Nephron progenitor cell (in vitro differentiated cells): ENCODE measurements around the gene TRPM1.

Experiments
- DNase-seq: peaks from one replicate; pipeline ENCODE4 v3.0.0; 2021
- H3K27ac Mint-ChIP-seq: 2 replicates; pipeline ENCODE4 v1.8.0; 2021; ENCODE audit warnings: mild to moderate bottlenecking, moderate library complexity, mixed read lengths
- H3K27me3 Mint-ChIP-seq: 2 replicates; pipeline ENCODE4 v1.8.0; 2021; ENCODE audit warnings: mild to moderate bottlenecking, low read depth, mixed read lengths; ENCODE audit not compliant: poor library complexity
- H3K36me3 Mint-ChIP-seq: 2 replicates; pipeline ENCODE4 v1.8.0; 2021; ENCODE audit warnings: low read depth, mixed read lengths
- H3K4me1 Mint-ChIP-seq: 2 replicates; pipeline ENCODE4 v1.8.0; 2021; ENCODE audit warnings: mixed read lengths
- H3K4me3 Mint-ChIP-seq: 2 replicates; pipeline ENCODE4 v1.8.0; 2021; ENCODE audit warnings: mild to moderate bottlenecking, moderate library complexity, mixed read lengths
- H3K9me3 Mint-ChIP-seq: 2 replicates; pipeline ENCODE4 v1.8.0; 2021; ENCODE audit warnings: mild to moderate bottlenecking, moderate library complexity, mixed read lengths
- TF ChIP-seq, protein P1 (sequence below): fragments of 200-600 bp; sonication (generic); IDR thresholded peaks from 2 replicates; pipeline ENCODE4 v1.5.0; 2021; ENCODE audit warnings: antibody characterized with exemption

The TRPM1 gene

DNA sequence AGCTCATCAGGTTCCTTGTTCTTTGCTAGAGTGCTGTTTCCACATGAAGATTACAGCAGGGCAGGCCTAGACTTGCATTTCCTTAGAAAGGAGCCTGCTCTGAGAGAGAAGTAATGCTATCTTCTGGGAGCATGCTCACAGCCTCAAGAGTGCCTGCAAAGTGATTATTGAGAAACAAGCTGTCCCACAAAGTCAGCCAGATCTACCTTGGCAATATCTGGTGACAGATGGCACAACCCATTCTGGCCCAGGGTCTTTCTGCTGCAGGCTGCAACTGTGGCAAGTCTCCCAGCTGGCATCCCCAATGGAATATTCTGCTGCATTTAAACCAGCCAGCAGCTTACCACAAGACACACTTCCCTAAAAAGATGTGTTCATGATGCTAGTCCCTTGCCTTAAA lies 139.4 kb downstream of the TRPM1 start:
- peaks cover 49% of the 10 kb centered on the region for H3K36me3 Mint-ChIP-seq
- peak overlapping the region; percentile 30 for H3K27ac Mint-ChIP-seq
- H3K27me3 Mint-ChIP-seq: no peaks in the 10 kb centered on the region
- no peaks in the 10 kb centered on the region for H3K9me3 Mint-ChIP-seq
- TF ChIP-seq, protein P1, sequence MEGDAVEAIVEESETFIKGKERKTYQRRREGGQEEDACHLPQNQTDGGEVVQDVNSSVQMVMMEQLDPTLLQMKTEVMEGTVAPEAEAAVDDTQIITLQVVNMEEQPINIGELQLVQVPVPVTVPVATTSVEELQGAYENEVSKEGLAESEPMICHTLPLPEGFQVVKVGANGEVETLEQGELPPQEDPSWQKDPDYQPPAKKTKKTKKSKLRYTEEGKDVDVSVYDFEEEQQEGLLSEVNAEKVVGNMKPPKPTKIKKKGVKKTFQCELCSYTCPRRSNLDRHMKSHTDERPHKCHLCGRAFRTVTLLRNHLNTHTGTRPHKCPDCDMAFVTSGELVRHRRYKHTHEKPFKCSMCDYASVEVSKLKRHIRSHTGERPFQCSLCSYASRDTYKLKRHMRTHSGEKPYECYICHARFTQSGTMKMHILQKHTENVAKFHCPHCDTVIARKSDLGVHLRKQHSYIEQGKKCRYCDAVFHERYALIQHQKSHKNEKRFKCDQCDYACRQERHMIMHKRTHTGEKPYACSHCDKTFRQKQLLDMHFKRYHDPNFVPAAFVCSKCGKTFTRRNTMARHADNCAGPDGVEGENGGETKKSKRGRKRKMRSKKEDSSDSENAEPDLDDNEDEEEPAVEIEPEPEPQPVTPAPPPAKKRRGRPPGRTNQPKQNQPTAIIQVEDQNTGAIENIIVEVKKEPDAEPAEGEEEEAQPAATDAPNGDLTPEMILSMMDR: no peak
- no peaks in the 10 kb centered on the region for H3K4me1 Mint-ChIP-seq
- H3K4me3 Mint-ChIP-seq: no peak overlapping the region
- DNase-seq: no peak

DNA sequence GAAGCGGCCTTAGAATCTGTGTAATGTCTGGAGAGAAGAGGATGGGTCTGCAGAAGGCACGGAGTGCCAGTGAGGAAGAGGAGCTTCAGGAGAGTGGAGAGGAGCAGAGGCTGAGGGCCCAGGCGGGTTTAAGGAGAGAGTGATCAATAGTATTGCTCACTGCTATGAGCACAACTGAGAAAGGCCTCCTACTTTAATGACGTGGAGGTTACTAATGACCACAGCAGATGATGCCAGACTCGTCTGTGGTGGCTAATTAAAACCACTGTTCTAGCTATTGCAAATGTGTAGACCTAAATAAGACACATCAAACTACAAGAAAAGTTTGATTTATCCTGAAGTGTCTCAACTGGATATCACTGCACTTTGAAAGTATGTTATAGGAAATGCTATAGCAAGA lies 143.3 kb downstream of the TRPM1 start:
- H3K36me3 Mint-ChIP-seq: peaks cover 67% of the 10 kb centered on the region
- TF ChIP-seq, protein P1: no peak
- H3K4me3 Mint-ChIP-seq: no peak overlapping the region
- H3K27ac Mint-ChIP-seq: no peak overlapping the region
- no peak for DNase-seq
- H3K4me1 Mint-ChIP-seq: no peaks in the 10 kb centered on the region
- no peaks in the 10 kb centered on the region for H3K9me3 Mint-ChIP-seq
- H3K27me3 Mint-ChIP-seq: no peaks in the 10 kb centered on the region

- no peak for DNase-seq
- H3K27ac Mint-ChIP-seq: no peak overlapping the region
- H3K36me3 Mint-ChIP-seq: peaks cover 80% of the 10 kb centered on the region
- no peaks in the 10 kb centered on the region for H3K9me3 Mint-ChIP-seq
- H3K27me3 Mint-ChIP-seq: no peaks in the 10 kb centered on the region
- TF ChIP-seq, protein P1: no peak
- H3K4me3 Mint-ChIP-seq: no peak overlapping the region
- no peaks in the 10 kb centered on the region for H3K4me1 Mint-ChIP-seq
Observed at GRCh38 chr15:30956216-30957124, 145.1 kb downstream of the TRPM1 start.

DNA sequence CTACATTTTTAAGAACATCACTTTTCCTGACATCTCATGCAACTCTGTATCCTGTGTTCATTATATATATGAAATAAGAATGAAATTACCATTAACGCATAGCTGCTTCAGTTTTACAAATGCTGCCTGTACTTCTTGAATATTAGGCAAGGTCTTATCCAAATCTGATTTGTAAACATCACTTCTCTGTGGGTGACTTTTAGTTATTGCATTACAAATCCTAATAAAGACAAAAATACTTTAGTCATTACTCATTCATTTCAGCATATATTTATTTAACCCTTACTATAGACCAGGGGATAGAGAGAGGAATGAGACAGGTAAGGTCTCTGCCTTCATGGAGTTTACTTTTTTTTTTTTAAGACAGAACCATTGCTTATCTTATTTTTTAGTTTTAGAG lies 146.9 kb downstream of the TRPM1 start:
- TF ChIP-seq, protein P1: no peak
- H3K9me3 Mint-ChIP-seq: peaks cover 7% of the 10 kb centered on the region
- no peaks in the 10 kb centered on the region for H3K27me3 Mint-ChIP-seq
- H3K4me1 Mint-ChIP-seq: no peaks in the 10 kb centered on the region
- H3K27ac Mint-ChIP-seq: no peak overlapping the region
- no peak for DNase-seq
- peaks cover 84% of the 10 kb centered on the region for H3K36me3 Mint-ChIP-seq
- no peak overlapping the region for H3K4me3 Mint-ChIP-seq

- H3K27me3 Mint-ChIP-seq: no peaks in the 10 kb centered on the region
- no peak for DNase-seq
- H3K36me3 Mint-ChIP-seq: peaks cover 86% of the 10 kb centered on the region
- H3K4me1 Mint-ChIP-seq: no peaks in the 10 kb centered on the region
- H3K4me3 Mint-ChIP-seq: no peak overlapping the region
- H3K27ac Mint-ChIP-seq: no peak overlapping the region
- peaks cover 15% of the 10 kb centered on the region for H3K9me3 Mint-ChIP-seq
- TF ChIP-seq, protein P1: no peak
Observed at GRCh38 chr15:30953731-30954378, 147.7 kb downstream of the TRPM1 start.
